MM.1S (cell line): ENCODE results near the gene SMIM13.

Experiments
- EZH2 ChIP-seq: fragments of 300-600 bp; sonication (generic); optimal IDR thresholded peaks from 2 replicates; pipeline ENCODE3; 2017; ENCODE audit warnings: low read depth, mild to moderate bottlenecking, antibody characterized with exemption, low read length, mixed read lengths
- EZH2phosphoT487 ChIP-seq: fragments of 300-600 bp; sonication (generic); IDR thresholded peaks from 2 replicates; pipeline ENCODE4 v1.6.1; 2018; ENCODE audit warnings: antibody characterized with exemption, low read length
- TF ChIP-seq, protein P1 (sequence below): fragments of 300-600 bp; sonication (generic); IDR thresholded peaks from 2 replicates; pipeline ENCODE4 v1.5.1; 2016; ENCODE audit warnings: antibody characterized with exemption, low read length, mixed read lengths

- TF ChIP-seq, protein P1, sequence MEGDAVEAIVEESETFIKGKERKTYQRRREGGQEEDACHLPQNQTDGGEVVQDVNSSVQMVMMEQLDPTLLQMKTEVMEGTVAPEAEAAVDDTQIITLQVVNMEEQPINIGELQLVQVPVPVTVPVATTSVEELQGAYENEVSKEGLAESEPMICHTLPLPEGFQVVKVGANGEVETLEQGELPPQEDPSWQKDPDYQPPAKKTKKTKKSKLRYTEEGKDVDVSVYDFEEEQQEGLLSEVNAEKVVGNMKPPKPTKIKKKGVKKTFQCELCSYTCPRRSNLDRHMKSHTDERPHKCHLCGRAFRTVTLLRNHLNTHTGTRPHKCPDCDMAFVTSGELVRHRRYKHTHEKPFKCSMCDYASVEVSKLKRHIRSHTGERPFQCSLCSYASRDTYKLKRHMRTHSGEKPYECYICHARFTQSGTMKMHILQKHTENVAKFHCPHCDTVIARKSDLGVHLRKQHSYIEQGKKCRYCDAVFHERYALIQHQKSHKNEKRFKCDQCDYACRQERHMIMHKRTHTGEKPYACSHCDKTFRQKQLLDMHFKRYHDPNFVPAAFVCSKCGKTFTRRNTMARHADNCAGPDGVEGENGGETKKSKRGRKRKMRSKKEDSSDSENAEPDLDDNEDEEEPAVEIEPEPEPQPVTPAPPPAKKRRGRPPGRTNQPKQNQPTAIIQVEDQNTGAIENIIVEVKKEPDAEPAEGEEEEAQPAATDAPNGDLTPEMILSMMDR = no peak
- TF ChIP-seq EZH2phosphoT487 (no peak), EZH2 (no peak)
Observed at GRCh38 chr6:11146117-11146826, 52.6 kb downstream of the SMIM13 start.
